ENCODE data around the gene PNPLA7. TPM values are rescaled to one million over a fixed set of nuclear protein-coding genes. Genes with fewer than 3 reads are reported as not detected.

PNPLA7 gene
- total RNA-seq, 4 donors from 2014 or later, result 11.4 to 48.6 (median 27.2) TPM

GRCh38 chr9:137478962-137479861 is 71.0 kb downstream of the PNPLA7 start:
- Histone ChIP-seq H3K9me3 (peaks cover 0 to 13% (median 5%) of the 10 kb centered on the region in 4 donors), H3K36me3 (no peaks in the 10 kb centered on the region), H3K4me1 (no peaks in the 10 kb centered on the region), H3K27ac (no peak overlapping the region), H3K27me3 (no peaks in the 10 kb centered on the region), H3K4me3 (no peak overlapping the region)
- DNase-seq, result no peak
- TF ChIP-seq CTCF (IDR thresholded peaks at IDR 0.05) (no peak), POLR2A (IDR thresholded peaks at IDR 0.05) (no peak)

- TF ChIP-seq POLR2A (IDR thresholded peaks at IDR 0.05) (no peak), CTCF (IDR thresholded peaks at IDR 0.05) (no peak)
- Histone ChIP-seq H3K27ac (no peak overlapping the region), H3K27me3 (no peaks in the 10 kb centered on the region), H3K9me3 (peaks cover 0 to 13% (median 5%) of the 10 kb centered on the region in 4 donors), H3K4me1 (no peaks in the 10 kb centered on the region), H3K4me3 (no peak overlapping the region), H3K36me3 (no peaks in the 10 kb centered on the region)
- no peak for DNase-seq
Observed at GRCh38 chr9:137478613-137478961, 71.6 kb downstream of the PNPLA7 start.

- TF ChIP-seq POLR2A (IDR thresholded peaks at IDR 0.05), result no peak
- no peak for TF ChIP-seq CTCF (IDR thresholded peaks at IDR 0.05)
- H3K4me3 ChIP-seq, result no peak overlapping the region
- H3K27ac ChIP-seq, result no peak overlapping the region
- H3K9me3 ChIP-seq, result peaks cover 0 to 13% (median 5%) of the 10 kb centered on the region in 4 donors
- H3K4me1 ChIP-seq, result no peaks in the 10 kb centered on the region
- H3K27me3 ChIP-seq, result no peaks in the 10 kb centered on the region
- H3K36me3 ChIP-seq, result no peaks in the 10 kb centered on the region
- DNase-seq, result no peak
Observed at GRCh38 chr9:137477778-137478612, 72.2 kb downstream of the PNPLA7 start.

- H3K4me1 ChIP-seq, result no peaks in the 10 kb centered on the region
- no peaks in the 10 kb centered on the region for H3K36me3 ChIP-seq
Observed at GRCh38 chr9:137476856-137477255, 73.3 kb downstream of the PNPLA7 start.

More at GRCh38 chr9:137476856-137477255, 73.3 kb downstream of the PNPLA7 start:
- DNase-seq, result no peak
- TF ChIP-seq CTCF (IDR thresholded peaks at IDR 0.05) (no peak), POLR2A (IDR thresholded peaks at IDR 0.05) (no peak)
- Histone ChIP-seq H3K27me3 (no peaks in the 10 kb centered on the region), H3K27ac (no peak overlapping the region), H3K4me3 (no peak overlapping the region), H3K9me3 (peaks cover 0 to 13% (median 5%) of the 10 kb centered on the region in 4 donors)
